HepG2 (cell line): Measurements from ENCODE around the gene GTPBP6. TPM values are rescaled to one million over a fixed set of nuclear protein-coding genes. Genes with fewer than 3 reads are reported as not detected.

ENCODE experiments used
- DPF2 ChIP-seq: sonication (generic); formaldehyde crosslinking; IDR thresholded peaks from 2 replicates; pipeline ENCODE4 v1.4.0; 2020; ENCODE audit warnings: mild to moderate bottlenecking, low read depth, missing genetic modification reagents, borderline replicate concordance
- FOXA3 ChIP-seq: IDR thresholded peaks from 2 replicates; pipeline ENCODE4 v1.6.1; 2016; ENCODE audit warnings: missing genetic modification reagents, missing compliant biosample characterization
- HNRNPUL1 ChIP-seq: fragments of 200-400 bp; formaldehyde crosslinking; IDR thresholded peaks from 2 replicates; pipeline ENCODE4 v1.6.1; 2017; ENCODE audit warnings: low read depth, mild to moderate bottlenecking, low read length, moderate library complexity
- HOXA7 ChIP-seq: sonication (generic); formaldehyde crosslinking; IDR thresholded peaks from 2 replicates; pipeline ENCODE4 v1.8.1; 2022; ENCODE audit warnings: mild to moderate bottlenecking, missing genetic modification reagents, moderate library complexity
- KDM4B ChIP-seq: sonication (generic); formaldehyde crosslinking; IDR thresholded peaks from 2 replicates; pipeline ENCODE4 v1.4.0; 2020; ENCODE audit warnings: missing genetic modification reagents
- MXD4 ChIP-seq: IDR thresholded peaks from 2 replicates; pipeline ENCODE4 v1.6.1; 2016; ENCODE audit warnings: mild to moderate bottlenecking, missing biosample characterization, missing genetic modification reagents
- NCOR1 ChIP-seq: fragments of 200-600 bp; sonication (generic); IDR thresholded peaks from 2 replicates; pipeline ENCODE4 v1.7.0; 2017; ENCODE audit warnings: antibody characterized with exemption, low read length, borderline replicate concordance
- NONO ChIP-seq, 2 experiments: fragments of 450-650 bp in 1 of 2; sonication (generic) in 1 of 2; formaldehyde crosslinking in 1 of 2; IDR thresholded peaks in 1 of 2; conservative IDR thresholded peaks in 1 of 2; 2 replicates each; pipeline versions ENCODE4 v1.6.1 to v1.8.0; 2017 to 2022; ENCODE audit warnings: mild to moderate bottlenecking in 1 of 2, missing genetic modification reagents in 1 of 2, moderate library complexity in 1 of 2
- NPAS2 ChIP-seq: sonication (generic); formaldehyde crosslinking; IDR thresholded peaks from 2 replicates; pipeline ENCODE4 v1.8.0; 2022; ENCODE audit warnings: mild to moderate bottlenecking, missing genetic modification reagents, borderline replicate concordance
- SKI ChIP-seq: fragments of 450-650 bp; IDR thresholded peaks from one replicate; pipeline ENCODE4 v1.6.1; 2018; ENCODE audit warnings: mild to moderate bottlenecking; ENCODE audit not compliant: partially characterized antibody
- TAF15 ChIP-seq: fragments of 200-400 bp; formaldehyde crosslinking; IDR thresholded peaks from one replicate; pipeline ENCODE4 v1.6.1; 2018; ENCODE audit warnings: mild to moderate bottlenecking, low read depth, low read length; ENCODE audit not compliant: poor library complexity, severe bottlenecking
- TCF7 ChIP-seq: sonication (generic); IDR thresholded peaks from 2 replicates; pipeline ENCODE4 v1.6.1; 2016; ENCODE audit warnings: antibody characterized with exemption, low read depth
- TEAD2 ChIP-seq: sonication (generic); formaldehyde crosslinking; IDR thresholded peaks from 2 replicates; pipeline ENCODE4 v1.9.0; 2021; ENCODE audit warnings: missing genetic modification reagents
- ZBTB7A ChIP-seq: sonication (generic); formaldehyde crosslinking; IDR thresholded peaks from 2 replicates; pipeline ENCODE4 v1.8.0; 2022; ENCODE audit warnings: mild to moderate bottlenecking, missing genetic modification reagents
- ZNF235 ChIP-seq: sonication (generic); formaldehyde crosslinking; IDR thresholded peaks from 2 replicates; pipeline ENCODE4 v1.8.1; 2023; ENCODE audit warnings: mild to moderate bottlenecking, missing genetic modification reagents, borderline replicate concordance
- ZNF30 ChIP-seq: sonication (generic); formaldehyde crosslinking; IDR thresholded peaks from 2 replicates; pipeline ENCODE4 v1.5.0; 2020; ENCODE audit warnings: mild to moderate bottlenecking, missing genetic modification reagents
- ZNF33B ChIP-seq: sonication (generic); formaldehyde crosslinking; IDR thresholded peaks from 2 replicates; pipeline ENCODE4 v1.5.1; 2020; ENCODE audit warnings: mild to moderate bottlenecking, missing genetic modification reagents
- ZNF350 ChIP-seq: sonication (generic); formaldehyde crosslinking; IDR thresholded peaks from 2 replicates; pipeline ENCODE4 v1.4.0; 2020; ENCODE audit warnings: mild to moderate bottlenecking, low read depth, missing genetic modification reagents, borderline replicate concordance
- ZNF430 ChIP-seq: sonication (generic); formaldehyde crosslinking; IDR thresholded peaks from 2 replicates; pipeline ENCODE4 v1.9.0; 2021; ENCODE audit warnings: mild to moderate bottlenecking, missing genetic modification reagents
- ZNF713 ChIP-seq: sonication (generic); formaldehyde crosslinking; IDR thresholded peaks from 2 replicates; pipeline ENCODE4 v1.4.0; 2020; ENCODE audit warnings: mild to moderate bottlenecking, missing genetic modification reagents
- ZNF724P ChIP-seq: sonication (generic); formaldehyde crosslinking; IDR thresholded peaks from 2 replicates; pipeline ENCODE4 v1.8.0; 2022; ENCODE audit warnings: missing genetic modification reagents, borderline replicate concordance
- ZNF776 ChIP-seq: sonication (generic); formaldehyde crosslinking; IDR thresholded peaks from 2 replicates; pipeline ENCODE4 v1.4.0; 2020; ENCODE audit warnings: mild to moderate bottlenecking, missing genetic modification reagents
- ZNF891 ChIP-seq: sonication (generic); formaldehyde crosslinking; IDR thresholded peaks from 2 replicates; pipeline ENCODE4 v1.5.0; 2020; ENCODE audit warnings: mild to moderate bottlenecking, missing genetic modification reagents
- polyA plus RNA-seq, 8 experiments: library from polyadenylated mRNA; depleted of rRNA in 3 of 8; stranded (reverse) in 7 of 8; unstranded in 1 of 8; fragments of >200 nt; fragmentation: Illumina TruSeq in 4 of 8; extraction: Trizol in 4 of 8; gene quantifications; 2 replicates each; pipeline versions ENCODE4 v1.2.1 to v1.2.3, GENCODE V29; 2011 to 2016; ENCODE audit warnings: low read depth in 4 of 8, missing spikeins in 1 of 8, mixed read lengths in 1 of 8; ENCODE audit not compliant: insufficient read depth in 1 of 8
- total RNA-seq, 5 experiments: library from RNA; depleted of rRNA; stranded (reverse); fragments of >200 nt; fragmentation: Illumina TruSeq; extraction: Trizol; gene quantifications; 2 replicates each; pipeline ENCODE4 v1.2.3, GENCODE V29; 2016; ENCODE audit warnings: low read depth in 1 of 5
- TF ChIP-seq, protein P1 (sequence below): IDR thresholded peaks from 2 replicates; pipeline ENCODE4 v1.6.1; 2016; ENCODE audit warnings: mild to moderate bottlenecking
- TF ChIP-seq, protein P2 (sequence below): sonication (generic); formaldehyde crosslinking; conservative IDR thresholded peaks from 2 replicates; pipeline ENCODE4 v1.8.0; 2022; ENCODE audit warnings: mild to moderate bottlenecking, moderate library complexity, missing genetic modification reagents
- TF ChIP-seq, protein P3 (sequence below): sonication (generic); formaldehyde crosslinking; IDR thresholded peaks from 2 replicates; pipeline ENCODE4 v1.5.1; 2020; ENCODE audit warnings: missing genetic modification reagents, mild to moderate bottlenecking, borderline replicate concordance

The GTPBP6 gene
- total and polyA plus RNA-seq, 2 of the 13 experiments (the other 11 are each of a cell fraction or from before 2014, with no cell fraction given), result 20.2 to 39.6 TPM

DNA sequence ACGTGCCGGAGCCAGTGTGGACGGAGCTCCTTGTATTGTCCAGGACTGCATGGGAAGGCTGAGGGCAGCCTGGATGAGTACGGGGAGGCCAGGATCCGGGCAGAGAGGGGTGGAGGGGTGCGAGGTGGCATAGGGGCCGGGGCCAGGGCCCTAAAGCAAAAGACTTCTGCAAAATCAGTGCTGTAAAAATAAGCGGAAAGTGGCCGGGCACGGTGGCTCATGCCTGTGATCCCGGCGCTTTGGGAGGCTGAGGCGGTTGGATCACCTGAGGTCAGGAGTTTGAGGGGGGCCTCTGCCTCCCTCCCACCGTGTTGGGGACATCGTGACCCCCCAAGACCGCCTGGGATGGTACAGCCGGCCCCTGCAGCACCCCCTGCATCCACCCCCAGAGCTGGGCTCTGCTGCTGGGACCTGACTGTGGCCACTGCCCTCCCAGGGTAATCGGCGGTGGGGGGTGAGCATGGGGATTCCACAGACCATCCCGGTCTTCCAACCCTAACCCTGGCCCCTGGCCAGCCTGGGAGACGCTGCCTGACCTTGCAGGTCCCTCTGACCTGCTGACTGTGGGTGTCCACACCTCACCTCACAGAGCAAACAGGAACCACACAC is 60.8 kb downstream of the GTPBP6 start (continued):
- TF ChIP-seq, protein P1, sequence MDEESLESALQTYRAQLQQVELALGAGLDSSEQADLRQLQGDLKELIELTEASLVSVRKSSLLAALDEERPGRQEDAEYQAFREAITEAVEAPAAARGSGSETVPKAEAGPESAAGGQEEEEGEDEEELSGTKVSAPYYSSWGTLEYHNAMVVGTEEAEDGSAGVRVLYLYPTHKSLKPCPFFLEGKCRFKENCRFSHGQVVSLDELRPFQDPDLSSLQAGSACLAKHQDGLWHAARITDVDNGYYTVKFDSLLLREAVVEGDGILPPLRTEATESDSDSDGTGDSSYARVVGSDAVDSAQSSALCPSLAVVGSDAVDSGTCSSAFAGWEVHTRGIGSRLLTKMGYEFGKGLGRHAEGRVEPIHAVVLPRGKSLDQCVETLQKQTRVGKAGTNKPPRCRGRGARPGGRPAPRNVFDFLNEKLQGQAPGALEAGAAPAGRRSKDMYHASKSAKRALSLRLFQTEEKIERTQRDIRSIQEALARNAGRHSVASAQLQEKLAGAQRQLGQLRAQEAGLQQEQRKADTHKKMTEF (CRISPR knock-in tag), result no peak
- TF ChIP-seq MXD4 (CRISPR knock-in tag) (no peak), KDM4B (CRISPR knock-in tag) (no peak), ZNF713 (CRISPR knock-in tag) (no peak), ZNF776 (CRISPR knock-in tag) (no peak), SKI (peak; percentile 32), TEAD2 (CRISPR knock-in tag) (no peak), ZNF891 (0 out of 2 replicates have a peak, but pooled peaks have one; percentile 36), ZNF33B (CRISPR knock-in tag) (no peak), HOXA7 (CRISPR knock-in tag) (no peak), TAF15 (no peak), NCOR1 (no peak), FOXA3 (0 out of 2 replicates have a peak, but pooled peaks have one; percentile 11), TCF7 (no peak), ZNF30 (CRISPR knock-in tag) (no peak), DPF2 (no peak), ZNF724P (CRISPR knock-in tag) (no peak), NPAS2 (CRISPR knock-in tag) (no peak), ZNF350 (CRISPR knock-in tag) (peak; percentile 34; the same call in 1 of the 2 replicates), ZNF430 (CRISPR knock-in tag) (no peak), ZNF235 (CRISPR knock-in tag) (no peak), HNRNPUL1 (no peak), NONO (IDR thresholded peaks at IDR 0.05) (no peak), NONO (CRISPR knock-in tag; conservative IDR thresholded peaks at IDR 0.05) (no peak), ZBTB7A (CRISPR knock-in tag) (no peak)
- TF ChIP-seq, protein P2, sequence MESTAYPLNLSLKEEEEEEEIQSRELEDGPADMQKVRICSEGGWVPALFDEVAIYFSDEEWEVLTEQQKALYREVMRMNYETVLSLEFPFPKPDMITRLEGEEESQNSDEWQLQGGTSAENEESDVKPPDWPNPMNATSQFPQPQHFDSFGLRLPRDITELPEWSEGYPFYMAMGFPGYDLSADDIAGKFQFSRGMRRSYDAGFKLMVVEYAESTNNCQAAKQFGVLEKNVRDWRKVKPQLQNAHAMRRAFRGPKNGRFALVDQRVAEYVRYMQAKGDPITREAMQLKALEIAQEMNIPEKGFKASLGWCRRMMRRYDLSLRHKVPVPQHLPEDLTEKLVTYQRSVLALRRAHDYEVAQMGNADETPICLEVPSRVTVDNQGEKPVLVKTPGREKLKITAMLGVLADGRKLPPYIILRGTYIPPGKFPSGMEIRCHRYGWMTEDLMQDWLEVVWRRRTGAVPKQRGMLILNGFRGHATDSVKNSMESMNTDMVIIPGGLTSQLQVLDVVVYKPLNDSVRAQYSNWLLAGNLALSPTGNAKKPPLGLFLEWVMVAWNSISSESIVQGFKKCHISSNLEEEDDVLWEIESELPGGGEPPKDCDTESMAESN (CRISPR knock-in tag), result no peak
- TF ChIP-seq, protein P3, sequence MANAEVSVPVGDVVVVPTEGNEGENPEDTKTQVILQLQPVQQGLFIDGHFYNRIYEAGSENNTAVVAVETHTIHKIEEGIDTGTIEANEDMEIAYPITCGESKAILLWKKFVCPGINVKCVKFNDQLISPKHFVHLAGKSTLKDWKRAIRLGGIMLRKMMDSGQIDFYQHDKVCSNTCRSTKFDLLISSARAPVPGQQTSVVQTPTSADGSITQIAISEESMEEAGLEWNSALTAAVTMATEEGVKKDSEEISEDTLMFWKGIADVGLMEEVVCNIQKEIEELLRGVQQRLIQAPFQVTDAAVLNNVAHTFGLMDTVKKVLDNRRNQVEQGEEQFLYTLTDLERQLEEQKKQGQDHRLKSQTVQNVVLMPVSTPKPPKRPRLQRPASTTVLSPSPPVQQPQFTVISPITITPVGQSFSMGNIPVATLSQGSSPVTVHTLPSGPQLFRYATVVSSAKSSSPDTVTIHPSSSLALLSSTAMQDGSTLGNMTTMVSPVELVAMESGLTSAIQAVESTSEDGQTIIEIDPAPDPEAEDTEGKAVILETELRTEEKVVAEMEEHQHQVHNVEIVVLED (CRISPR knock-in tag), result no peak
